Endothelial cell of umbilical vein (primary cell): ENCODE measurements around the gene SIAH2. TPM values are rescaled to one million over a fixed set of nuclear protein-coding genes. Genes with fewer than 3 reads are reported as not detected.
A peak's percentile ranks its signal among the peaks of the same experiment; 100 is the strongest.

Experiments used
- BruUV-seq: library from RNA; stranded (reverse); fragments of 400-500 nt; replicated peaks from 2 replicates; lab custom pipeline; 2021; lab: Mats Ljungman, UMichigan
- CTCF ChIA-PET: fragments of 300-600, 350-600 bp; sonication (Branson Sonifier 250); formaldehyde crosslinking; loops from one replicate; lab custom pipeline; 2021; ENCODE audit warnings: antibody characterized with exemption, inconsistent platforms; lab: Charles Lee
- POLR2A ChIA-PET: fragments of 300-600, 350-600 bp; sonication (Branson Sonifier 250); formaldehyde crosslinking; loops from one replicate; lab custom pipeline; 2021; ENCODE audit warnings: antibody characterized with exemption, inconsistent platforms; lab: Charles Lee
- DNase-seq: peaks from one replicate; pipeline ENCODE4 v3.0.0-alpha.2; 2011; ENCODE audit warnings: low read depth, low spot score
- FAIRE-seq: peaks from 2 replicates; lab custom pipeline; 2011; peaks lifted over from hg19 to GRCh38; lab: Jason Lieb, UNC
- H2AFZ ChIP-seq: 2 replicates; pipeline ENCODE4 v1.6.0; 2012; ENCODE audit warnings: low read depth, low read length, control low read depth, inconsistent platforms
- H3K27ac ChIP-seq: 2 replicates; pipeline ENCODE4 v1.5.1; 2011; ENCODE audit warnings: low read depth, mild to moderate bottlenecking, control low read depth, low read length, moderate library complexity; ENCODE audit not compliant: insufficient read depth
- H3K27me3 ChIP-seq, 2 experiments: 2 replicates each; pipeline versions ENCODE4 v1.6.0 to v1.6.1; 2011; ENCODE audit warnings: low read length in 2 of 2, mixed read lengths in 1 of 2; ENCODE audit not compliant: control insufficient read depth in 2 of 2, insufficient read depth in 2 of 2
- H3K36me3 ChIP-seq, 2 experiments: 2 replicates in 1 of 2; 3 replicates in 1 of 2; pipeline ENCODE4 v1.5.1; 2011; ENCODE audit warnings: low read length in 2 of 2, mild to moderate bottlenecking in 1 of 2, moderate library complexity in 1 of 2; ENCODE audit not compliant: control insufficient read depth in 2 of 2, insufficient read depth in 2 of 2; ENCODE audit errors: extremely low read depth in 1 of 2
- H3K4me1 ChIP-seq: 3 replicates; pipeline ENCODE4 v1.5.1; 2011; ENCODE audit warnings: mild to moderate bottlenecking, low read length; ENCODE audit not compliant: control insufficient read depth, insufficient read depth; ENCODE audit errors: extremely low read depth
- H3K4me2 ChIP-seq: 2 replicates; pipeline ENCODE4 v1.6.1; 2011; ENCODE audit warnings: low read length, control low read depth, mixed read lengths; ENCODE audit not compliant: insufficient read depth
- H3K4me3 ChIP-seq, 3 experiments: fragments of 200-600 bp in 1 of 3; sonication (generic), shearing (Covaris generic) in 1 of 3; replicated peaks in 1 of 3; 2 replicates each; pipeline ENCODE4 v1.5.1; 2011 to 2016; ENCODE audit warnings: control low read depth in 3 of 3, low read length in 3 of 3, mild to moderate bottlenecking in 2 of 3, inconsistent platforms in 1 of 3, low read depth in 1 of 3, moderate library complexity in 1 of 3; ENCODE audit not compliant: insufficient read depth in 1 of 3
- H3K79me2 ChIP-seq: 2 replicates; pipeline ENCODE4 v1.6.0; 2012; ENCODE audit warnings: low read length, inconsistent platforms; ENCODE audit not compliant: control insufficient read depth, insufficient read depth
- H3K9ac ChIP-seq: replicated peaks from 2 replicates; pipeline ENCODE3; 2011; ENCODE audit warnings: low read length, control low read depth; ENCODE audit not compliant: insufficient read depth; ENCODE audit errors: extremely low read depth
- H3K9me1 ChIP-seq: replicated peaks from 3 replicates; pipeline ENCODE4 v1.6.0; 2011; ENCODE audit warnings: mild to moderate bottlenecking, low read length; ENCODE audit not compliant: control insufficient read depth, insufficient read depth; ENCODE audit errors: extremely low read depth
- H3K9me3 ChIP-seq: replicated peaks from 2 replicates; pipeline ENCODE4 v1.5.1; 2012; ENCODE audit warnings: low read length, inconsistent platforms; ENCODE audit not compliant: control insufficient read depth, insufficient read depth
- H4K20me1 ChIP-seq: replicated peaks from 2 replicates; pipeline ENCODE3; 2011; ENCODE audit warnings: mild to moderate bottlenecking, low read length; ENCODE audit not compliant: control insufficient read depth, insufficient read depth; ENCODE audit errors: extremely low read depth
- EZH2 ChIP-seq: IDR thresholded peaks from 2 replicates; pipeline ENCODE4 v1.6.1; 2012; ENCODE audit warnings: borderline replicate concordance, low read depth, mild to moderate bottlenecking, moderate library complexity, low read length, inconsistent platforms; ENCODE audit not compliant: severe bottlenecking
- FOS ChIP-seq: IDR thresholded peaks from 2 replicates; pipeline ENCODE4 v1.6.1; 2011; ENCODE audit warnings: mild to moderate bottlenecking, low read length, moderate library complexity, borderline replicate concordance; ENCODE audit not compliant: insufficient read depth
- GATA2 ChIP-seq: IDR thresholded peaks from 2 replicates; pipeline ENCODE4 v1.7.0; 2011; ENCODE audit warnings: low read depth, mild to moderate bottlenecking, moderate library complexity, mixed read lengths, low read length; ENCODE audit not compliant: insufficient read length, insufficient read depth
- JUN ChIP-seq: IDR thresholded peaks from 2 replicates; pipeline ENCODE4 v1.6.1; 2011; ENCODE audit warnings: borderline replicate concordance, low read depth; ENCODE audit not compliant: insufficient read length, insufficient read depth
- MYC ChIP-seq: IDR thresholded peaks from one replicate; pipeline ENCODE4 v1.6.1; 2011; ENCODE audit warnings: mild to moderate bottlenecking, low read depth, low read length
- POLR2A ChIP-seq: IDR thresholded peaks from 2 replicates; pipeline ENCODE4 v1.6.1; 2012; ENCODE audit warnings: low read depth, mild to moderate bottlenecking, control low read depth, low read length
- POLR2AphosphoS5 ChIP-seq: IDR thresholded peaks from 2 replicates; pipeline ENCODE4 v1.6.1; 2012; ENCODE audit warnings: low read depth, mild to moderate bottlenecking, control low read depth, low read length, moderate library complexity; ENCODE audit not compliant: insufficient read depth
- dilution Hi-C: fragments of 300-500 bp; cut with MboI; formaldehyde crosslinking; loops from one replicate; pipeline ENCODE4 v1.15.0; 2019; ENCODE audit warnings: low sequenced_read_pairs; ENCODE audit not compliant: extremely low pct_ligation_motif_present
- intact Hi-C: fragments of 100-400 bp; cut with micrococcal nuclease; formaldehyde crosslinking; loops from one replicate; pipeline ENCODE4 v1.10.0; 2022
- polyA plus RNA-seq, 4 experiments: library from polyadenylated mRNA; depleted of rRNA in 3 of 4; stranded (reverse) in 3 of 4; unstranded in 1 of 4; fragments of >200 nt; gene quantifications; 2 replicates each; pipeline versions ENCODE4 v1.2.1 to v1.2.3, GENCODE V29; 2011 to 2012; ENCODE audit warnings: missing spikeins in 1 of 4
- total RNA-seq: library from RNA; stranded (reverse); gene quantifications from 2 replicates; pipeline ENCODE4 v1.2.3, GENCODE V29; 2021
- TF ChIP-seq, protein P1 (sequence below): IDR thresholded peaks from 2 replicates; pipeline ENCODE4 v1.6.1; 2011; ENCODE audit not compliant: insufficient read depth, insufficient read length
- TF ChIP-seq, protein P2 (sequence below), 2 donors: IDR thresholded peaks; 1 replicate in 1 of 2; 2 replicates in 1 of 2; pipeline ENCODE4 v1.5.1; 2011; ENCODE audit warnings: low read length in 2 of 2, mild to moderate bottlenecking in 2 of 2, moderate library complexity in 2 of 2, control low read depth in 1 of 2, inconsistent platforms in 1 of 2, low read depth in 1 of 2; ENCODE audit not compliant: insufficient read depth in 1 of 2; ENCODE audit errors: extremely low read depth in 1 of 2

Gene SIAH2
- total and polyA plus RNA-seq, 2 donors (not counting 3 experiments of a cell fraction or from before 2014, with no cell fraction given), result 16.7 to 25.1 TPM

DNA sequence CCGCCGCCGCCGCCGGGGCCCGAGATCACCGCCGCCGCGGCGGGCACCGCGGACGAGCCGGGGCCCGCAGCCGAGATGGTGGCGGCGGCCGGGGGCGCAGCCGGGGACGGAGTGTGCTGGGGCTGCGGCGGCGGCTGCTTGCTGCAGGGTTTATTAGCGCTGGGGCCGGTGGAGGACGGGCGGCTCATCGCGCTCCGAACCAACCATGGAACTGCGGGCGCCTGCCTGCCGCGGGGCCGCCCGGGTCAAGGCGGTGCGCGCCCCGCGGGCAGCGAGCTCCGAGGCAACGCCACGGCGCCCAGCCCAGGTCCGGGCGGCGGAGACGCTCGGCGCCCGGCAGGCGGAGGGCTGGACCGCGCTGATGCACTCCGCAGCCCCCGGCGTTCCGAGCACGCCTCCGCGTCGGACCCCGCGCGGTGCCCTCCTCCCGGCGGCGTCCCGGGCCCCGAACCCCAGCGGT, 277 bp downstream of the SIAH2 start:
- BruUV-seq, result no TSS peak
- dilution Hi-C loops (no loop called here), intact Hi-C loops (loop anchor here (1.0 to 10.0 kb wide), 8 partner anchors 41 to 1010 kb away; partner anchors contain the start of genes EIF2A, ERICH6, SELENOT and SERP1)
- peak overlapping the region; percentile 43 to 85 (median 64) for H3K4me3 ChIP-seq
- peak overlapping the region; percentile 95 for H3K9ac ChIP-seq
- CTCF ChIA-PET, result interaction anchor here (0.7 to 4.2 kb wide), 16 partner anchors 9 to 793 kb away, joined by 3 to 33 read pairs (median 5); partner anchors contain the start of genes ERICH6, MED12L, PFN2 and SELENOT
- H3K27ac ChIP-seq, result peak overlapping the region; percentile 86
- no peaks in the 10 kb centered on the region for H3K36me3 ChIP-seq
- peak overlapping the region; percentile 35 for H2AFZ ChIP-seq
- POLR2A ChIA-PET, result interaction anchor here (0.6 to 2.6 kb wide), 12 partner anchors 59 to 1782 kb away, joined by 3 to 9 read pairs (median 6); partner anchors contain the start of genes EIF2A, ERICH6, SELENOT and SERP1
- peaks cover 19% of the 10 kb centered on the region for H3K4me1 ChIP-seq
- no peaks in the 10 kb centered on the region for H3K9me3 ChIP-seq
- H3K4me2 ChIP-seq, result peak overlapping the region; percentile 96
- TF ChIP-seq MYC (no peak), JUN (no peak), POLR2AphosphoS5 (no peak), GATA2 (no peak), FOS (no peak), POLR2A (no peak), EZH2 (no peak)
- TF ChIP-seq, protein P1, sequence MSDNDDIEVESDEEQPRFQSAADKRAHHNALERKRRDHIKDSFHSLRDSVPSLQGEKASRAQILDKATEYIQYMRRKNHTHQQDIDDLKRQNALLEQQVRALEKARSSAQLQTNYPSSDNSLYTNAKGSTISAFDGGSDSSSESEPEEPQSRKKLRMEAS, result no peak
- TF ChIP-seq, protein P2, sequence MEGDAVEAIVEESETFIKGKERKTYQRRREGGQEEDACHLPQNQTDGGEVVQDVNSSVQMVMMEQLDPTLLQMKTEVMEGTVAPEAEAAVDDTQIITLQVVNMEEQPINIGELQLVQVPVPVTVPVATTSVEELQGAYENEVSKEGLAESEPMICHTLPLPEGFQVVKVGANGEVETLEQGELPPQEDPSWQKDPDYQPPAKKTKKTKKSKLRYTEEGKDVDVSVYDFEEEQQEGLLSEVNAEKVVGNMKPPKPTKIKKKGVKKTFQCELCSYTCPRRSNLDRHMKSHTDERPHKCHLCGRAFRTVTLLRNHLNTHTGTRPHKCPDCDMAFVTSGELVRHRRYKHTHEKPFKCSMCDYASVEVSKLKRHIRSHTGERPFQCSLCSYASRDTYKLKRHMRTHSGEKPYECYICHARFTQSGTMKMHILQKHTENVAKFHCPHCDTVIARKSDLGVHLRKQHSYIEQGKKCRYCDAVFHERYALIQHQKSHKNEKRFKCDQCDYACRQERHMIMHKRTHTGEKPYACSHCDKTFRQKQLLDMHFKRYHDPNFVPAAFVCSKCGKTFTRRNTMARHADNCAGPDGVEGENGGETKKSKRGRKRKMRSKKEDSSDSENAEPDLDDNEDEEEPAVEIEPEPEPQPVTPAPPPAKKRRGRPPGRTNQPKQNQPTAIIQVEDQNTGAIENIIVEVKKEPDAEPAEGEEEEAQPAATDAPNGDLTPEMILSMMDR (IDR thresholded peaks at IDR 0.05; ENCODE audit: extremely low read depth in 1 of 2, insufficient read depth in 1 of 2, low read depth in 1 of 2, low read length in 2 of 2), result no peak
- no peaks in the 10 kb centered on the region for H4K20me1 ChIP-seq
- no peaks in the 10 kb centered on the region for H3K27me3 ChIP-seq
- H3K79me2 ChIP-seq, result peaks cover 43% of the 10 kb centered on the region
- no peak for DNase-seq
- H3K9me1 ChIP-seq, result no peaks in the 10 kb centered on the region
- no peak for FAIRE-seq
